Measurements from ENCODE around the gene CCPG1. TPM values are rescaled to one million over a fixed set of nuclear protein-coding genes. Genes with fewer than 3 reads are reported as not detected.

CCPG1 gene
- total RNA-seq, 1 donor from 2014 or later, result 27.7 TPM

DNA sequence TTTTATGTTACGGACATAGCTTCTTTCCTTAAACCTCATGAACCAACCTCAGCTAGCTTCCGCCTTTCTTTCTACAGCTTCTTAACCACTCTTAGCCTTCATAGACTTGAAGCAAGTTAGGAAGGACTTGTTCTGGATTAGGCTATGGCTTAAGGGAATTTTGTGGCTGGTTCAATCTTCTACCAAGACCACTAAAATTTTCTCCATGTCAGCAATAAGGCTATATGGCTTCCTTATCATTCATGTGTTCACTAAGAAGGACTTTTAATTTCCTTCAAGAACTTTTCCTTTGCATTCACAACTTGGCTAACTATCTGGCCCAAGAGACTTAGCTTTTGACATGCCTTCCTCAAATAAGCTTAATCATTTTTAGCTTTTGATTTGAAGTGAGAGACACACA lies 24.5 kb downstream of the CCPG1 start:
- DNase-seq (ENCODE audit: low spot score), result no peak

- no peak for DNase-seq (ENCODE audit: low spot score)
These were observed 26.6 kb downstream of the CCPG1 start for GRCh38 chr15:55381595-55381994.

GRCh38 chr15:55379095-55379494 lies 29.1 kb downstream of the CCPG1 start:
- DNase-seq (ENCODE audit: low spot score), result no peak

GRCh38 chr15:55372701-55373440 lies 35.3 kb downstream of the CCPG1 start:
- DNase-seq (ENCODE audit: low spot score), result no peak

GRCh38 chr15:55366981-55367380 lies 41.2 kb downstream of the CCPG1 start:
- no peak for DNase-seq (ENCODE audit: low spot score)

DNA sequence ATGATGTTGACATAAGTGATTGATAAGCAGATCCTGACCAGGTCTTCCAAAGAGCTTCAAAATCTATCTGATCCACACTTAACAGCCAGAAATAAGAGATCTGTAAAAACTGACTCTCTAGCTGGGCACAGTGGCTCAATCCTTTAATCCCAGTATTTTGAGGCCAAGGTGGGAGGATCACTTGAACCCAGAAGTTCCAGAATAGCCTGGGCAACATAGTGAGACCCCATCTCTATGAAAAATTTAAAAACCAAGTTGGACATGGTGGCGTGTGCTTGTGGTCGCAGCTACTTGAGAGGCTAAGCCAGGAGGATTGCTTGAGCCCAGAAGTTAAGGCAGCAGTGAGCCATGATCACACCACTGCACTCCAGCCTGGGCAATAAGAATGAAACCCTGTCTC lies 45.5 kb downstream of the CCPG1 start:
- DNase-seq (ENCODE audit: low spot score), result no peak

DNA sequence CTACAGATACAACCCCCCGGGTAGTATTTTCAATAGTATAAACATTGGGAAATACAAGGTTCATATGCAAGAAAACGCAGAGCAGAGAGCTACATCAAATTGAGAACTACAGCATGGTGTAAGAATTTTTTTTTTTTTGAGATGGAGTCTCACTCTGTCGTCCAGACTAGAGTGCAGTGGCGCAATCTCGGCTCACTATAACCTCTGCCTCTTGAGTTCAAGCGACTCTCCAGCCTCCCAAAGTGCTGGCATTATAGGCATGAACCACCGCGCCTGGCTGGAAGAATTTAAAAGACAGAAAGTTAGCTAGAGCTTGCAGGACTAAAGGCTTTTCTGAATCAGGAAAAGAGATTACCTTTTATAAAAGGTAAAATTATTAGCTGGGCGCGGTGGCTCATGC lies 47.1 kb downstream of the CCPG1 start:
- no peak for DNase-seq (ENCODE audit: low spot score)

DNA sequence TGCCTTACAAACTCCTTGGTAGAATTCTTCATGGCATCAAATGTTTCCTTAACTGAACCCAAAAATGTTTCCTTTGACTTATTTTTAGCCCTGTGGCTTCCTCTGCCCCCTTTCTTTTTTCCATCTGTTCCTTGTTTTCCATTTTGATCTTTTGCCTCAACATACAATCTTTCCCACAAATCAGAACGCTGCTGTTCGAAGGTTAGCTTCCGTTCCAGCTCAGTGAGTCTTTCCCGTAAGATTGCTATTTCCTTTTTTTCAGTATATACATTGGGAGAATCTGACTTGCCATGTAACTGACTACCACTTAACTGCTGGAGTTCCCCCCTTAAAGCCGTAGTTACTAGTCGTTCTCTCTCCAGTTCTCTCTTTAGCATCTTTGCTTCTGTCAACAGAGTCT lies 47.9 kb downstream of the CCPG1 start:
- DNase-seq (ENCODE audit: low spot score), result no peak

- DNase-seq (ENCODE audit: low spot score), result no peak
These were observed 49.7 kb downstream of the CCPG1 start for GRCh38 chr15:55358471-55358870.

DNA sequence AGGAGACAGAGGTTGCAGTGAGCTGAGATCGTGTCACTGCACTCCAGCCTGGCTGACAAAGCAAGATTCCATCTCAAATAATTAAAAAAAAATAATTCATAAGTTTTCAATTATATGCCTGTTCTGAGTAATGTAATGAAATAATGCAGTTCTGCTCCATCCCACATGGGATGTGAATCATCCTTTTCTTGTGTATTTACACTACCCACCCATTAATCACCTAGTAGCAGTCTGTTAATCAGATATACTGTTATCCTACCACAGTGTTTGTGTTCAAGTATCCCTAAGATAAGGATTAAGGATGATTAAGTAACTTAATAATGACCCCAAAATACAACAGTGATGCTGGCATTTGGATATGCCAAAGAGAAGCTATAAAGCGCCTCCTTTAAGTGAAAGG lies 50.4 kb downstream of the CCPG1 start:
- no peak for DNase-seq (ENCODE audit: low spot score)

DNA sequence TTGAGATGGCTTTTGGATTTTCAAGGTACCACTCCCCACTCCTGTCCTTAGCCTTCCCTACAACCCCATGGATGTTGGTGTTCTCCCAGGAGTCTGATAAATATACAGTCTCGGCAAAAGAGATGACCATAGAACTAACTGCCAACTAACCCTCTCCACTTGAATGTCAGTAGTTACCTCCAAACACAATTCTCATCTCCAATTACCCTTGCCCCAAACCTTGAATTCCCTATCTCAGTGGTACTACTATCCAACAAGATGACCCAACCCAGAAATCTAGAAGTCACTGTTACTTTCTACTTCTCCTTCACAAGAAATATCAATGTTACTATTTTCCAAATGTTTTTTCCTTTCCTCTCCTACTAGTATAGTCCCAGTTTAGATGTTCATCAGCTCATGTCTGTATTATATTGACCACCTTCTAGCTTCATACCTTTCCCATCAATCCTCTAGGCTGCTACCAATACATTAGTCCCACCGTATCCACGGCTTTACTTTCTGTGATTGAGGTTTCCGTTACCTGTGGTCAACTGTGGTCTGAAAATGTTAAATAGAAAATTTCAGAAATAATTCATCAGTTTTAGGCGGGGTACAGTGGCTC lies 51.1 kb downstream of the CCPG1 start:
- no peak for DNase-seq (ENCODE audit: low spot score)

DNA sequence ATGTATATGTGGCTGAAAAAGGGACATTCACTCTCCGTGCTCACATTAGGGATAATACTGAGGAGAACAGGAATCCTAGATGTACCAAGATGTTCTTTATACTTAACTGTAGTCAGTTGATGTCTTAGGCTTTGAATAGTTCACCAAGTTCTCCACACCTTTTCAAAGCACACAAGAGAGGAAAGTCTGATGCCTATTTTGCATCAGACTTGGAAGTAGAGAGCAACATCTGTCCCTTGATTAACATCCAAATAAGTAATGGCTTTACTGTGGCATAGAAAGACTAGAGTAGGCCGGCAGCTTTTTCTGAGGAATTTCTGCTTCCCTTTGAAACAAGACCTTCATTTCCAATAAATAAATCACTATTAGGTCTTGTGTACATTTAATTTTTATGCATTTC lies 55.1 kb downstream of the CCPG1 start:
- DNase-seq (ENCODE audit: low spot score), result no peak

DNA sequence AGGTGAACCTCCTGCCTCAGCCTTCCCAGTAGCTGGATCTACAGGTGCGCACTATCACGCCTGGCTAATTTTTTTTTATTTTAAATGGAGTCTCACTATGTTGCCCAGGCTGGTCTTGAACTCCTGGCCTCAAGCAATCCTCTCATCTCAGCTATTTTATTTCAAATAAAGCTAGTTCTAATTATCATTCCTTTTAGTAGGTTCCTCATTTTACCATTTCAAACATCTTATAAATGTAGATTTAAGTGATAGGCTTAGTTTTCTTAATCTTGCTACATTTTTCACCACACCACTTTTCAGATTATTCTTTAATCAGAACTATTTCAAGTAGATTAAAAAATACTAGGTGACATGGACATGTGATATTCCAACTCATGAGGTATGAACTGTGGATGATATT lies 58.9 kb downstream of the CCPG1 start:
- DNase-seq (ENCODE audit: low spot score), result no peak

DNA sequence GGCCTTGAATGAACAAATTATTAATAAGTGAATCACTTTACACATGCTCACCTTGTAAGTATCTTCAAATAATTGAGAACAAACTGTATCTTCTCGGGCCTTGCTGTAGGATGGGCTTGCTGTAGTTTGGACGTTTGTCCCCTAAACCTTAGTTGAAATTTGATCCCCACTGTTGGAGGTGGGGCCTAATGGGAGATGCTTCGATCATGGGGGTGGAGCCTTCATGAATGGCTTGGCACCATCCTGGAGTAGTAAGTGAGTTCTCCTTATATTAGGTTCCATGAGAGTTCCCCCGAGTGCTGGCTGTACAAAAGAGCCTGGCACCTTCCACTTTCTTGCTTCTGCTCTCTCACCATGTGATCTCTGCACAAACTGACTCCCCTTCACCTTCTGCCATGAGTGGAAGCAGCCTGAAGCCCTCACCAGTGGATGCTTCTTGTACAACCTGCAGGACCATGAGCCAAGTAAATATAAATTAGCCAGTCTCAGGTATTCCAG lies 59.8 kb downstream of the CCPG1 start:
- no peak for DNase-seq (ENCODE audit: low spot score)

DNA sequence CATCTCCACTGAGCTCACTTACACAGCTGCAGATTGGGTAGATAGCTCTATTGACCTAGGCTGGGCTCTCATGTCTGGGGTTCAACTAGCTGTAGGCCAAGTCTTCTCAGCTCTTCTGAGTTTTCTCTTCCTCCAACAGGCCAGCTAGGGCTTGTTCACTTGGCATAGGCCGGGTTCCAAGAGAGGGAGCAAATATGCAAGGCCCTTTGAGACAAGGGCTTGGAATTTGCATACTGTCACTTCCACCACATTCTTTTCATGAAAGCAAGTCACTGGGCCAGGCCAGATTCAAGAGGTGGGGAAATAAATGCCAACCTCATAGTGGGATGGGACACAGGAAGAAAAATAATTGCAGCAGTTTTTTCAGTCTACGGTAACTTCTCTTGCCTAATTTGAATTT lies 64.0 kb downstream of the CCPG1 start:
- no peak for DNase-seq (ENCODE audit: low spot score)

DNA sequence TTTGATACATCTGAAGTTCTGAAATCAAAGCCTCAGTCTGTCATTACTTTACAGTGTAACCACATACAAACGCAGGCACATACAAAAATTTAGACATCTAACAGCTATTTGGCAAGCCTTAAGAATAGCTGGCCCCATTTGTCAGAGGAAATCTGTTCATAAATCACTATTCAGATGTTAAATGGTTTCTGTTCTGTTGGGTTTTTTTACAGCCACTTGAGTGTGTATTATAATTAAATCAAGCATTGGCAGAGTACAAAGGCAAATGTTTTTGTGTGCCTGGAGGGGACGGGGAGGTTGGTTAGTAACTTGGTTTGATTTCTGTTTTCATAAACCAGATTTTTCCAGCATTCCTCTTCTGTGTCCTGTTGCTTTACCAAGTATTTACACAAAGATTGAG lies 65.0 kb downstream of the CCPG1 start:
- peak; percentile 11 for DNase-seq (ENCODE audit: low spot score)

DNA sequence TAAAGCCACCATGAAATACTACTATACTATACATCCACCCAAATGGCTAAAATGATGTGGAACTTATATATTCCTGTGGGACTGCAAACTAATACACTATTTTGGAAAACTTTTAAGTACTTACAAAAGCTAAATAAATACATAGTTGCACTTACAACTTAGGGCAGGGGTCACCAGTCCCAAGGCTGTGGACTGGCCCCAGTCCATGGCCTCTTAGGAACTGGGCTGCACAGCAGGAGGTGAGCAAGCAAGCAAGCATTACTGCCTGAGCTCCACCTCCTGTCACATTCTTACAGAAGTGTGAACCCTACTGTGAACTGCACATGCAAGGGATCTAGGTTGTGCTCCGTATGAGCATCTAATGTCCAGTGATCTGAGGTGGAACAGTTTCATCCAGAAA lies 71.0 kb downstream of the CCPG1 start:
- DNase-seq (ENCODE audit: low spot score), result no peak

DNA sequence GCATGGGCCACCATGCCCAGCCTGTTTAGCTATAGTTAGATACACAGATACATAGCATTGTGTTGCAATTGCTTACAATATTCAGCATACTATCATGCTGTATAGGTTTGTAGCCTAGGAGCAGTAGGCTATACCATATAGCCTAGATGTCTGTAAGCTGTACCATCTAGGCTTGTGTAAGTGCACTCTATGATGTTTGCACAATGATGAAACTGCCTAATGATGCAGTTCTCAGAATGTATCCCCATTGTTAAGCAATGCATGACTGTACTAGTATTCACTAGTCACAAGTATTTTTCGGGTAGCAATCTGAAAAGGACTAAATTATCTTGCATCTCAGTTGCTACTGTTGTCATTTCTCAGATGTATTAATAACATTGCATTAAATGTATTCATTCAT lies 73.2 kb downstream of the CCPG1 start:
- DNase-seq (ENCODE audit: low spot score), result no peak

- no peak for DNase-seq (ENCODE audit: low spot score)
These were observed 73.8 kb downstream of the CCPG1 start for GRCh38 chr15:55334371-55334770.

GRCh38 chr15:55327387-55327786 lies 80.8 kb downstream of the CCPG1 start:
- DNase-seq (ENCODE audit: low spot score), result no peak

GRCh38 chr15:55322467-55322866 lies 85.7 kb downstream of the CCPG1 start:
- no peak for DNase-seq (ENCODE audit: low spot score)

GRCh38 chr15:55320963-55321362 lies 87.2 kb downstream of the CCPG1 start:
- DNase-seq (ENCODE audit: low spot score), result no peak

- DNase-seq (ENCODE audit: low spot score), result no peak
These were observed 88.0 kb downstream of the CCPG1 start for GRCh38 chr15:55320238-55320550.

Data from umbilical cord (tissue), 2 donors.